Measurements from ENCODE around the gene PSMD7. TPM values are rescaled to one million over a fixed set of nuclear protein-coding genes. Genes with fewer than 3 reads are reported as not detected.

PSMD7 gene
- total RNA-seq: 10 to 100 TPM; 89.2 to 94.9 TPM
- polyA plus RNA-seq: 100 to 1,000 TPM; 114 to 119 (median 116) TPM
- total RNA-seq: 73.8 to 256 (median 121) reads per million in 6 experiments

- Mint-ChIP-seq H3K27ac (peak within 1 kb of the TSS; percentile 97 to 100 (median 98)), H3K9me3 (peaks cover 0 to 4% (median 0%) of the 10 kb centered on the region in 9 donors), H3K4me3 (peak within 1 kb of the TSS; percentile 86 to 99 (median 96)), H3K27me3 (no peaks in the 10 kb centered on the region), H3K36me3 (peaks cover 0 to 28% (median 4%) of the 10 kb centered on the region in 3 donors), H3K4me1 (peaks cover 18 to 38% (median 28%) of the 10 kb centered on the region in 4 donors)
- POLR2A ChIA-PET: interaction anchor here (0.9 to 2.0 kb wide), 4 partner anchors 9 to 370 kb away, joined by 3 to 7 read pairs (median 4); partner anchors contain the start of gene RFWD3
- peak; percentile 90 to 91 for ATAC-seq
- peak; percentile 79 to 93 (median 88) for DNase-seq
Observed at GRCh38 chr16:74296432-74297144, at the start of gene PSMD7. Gene PSMD7, plus strand, starts transcription at chr16:74296814. Its CDS starts 101 bp downstream, at chr16:74296915.

DNA sequence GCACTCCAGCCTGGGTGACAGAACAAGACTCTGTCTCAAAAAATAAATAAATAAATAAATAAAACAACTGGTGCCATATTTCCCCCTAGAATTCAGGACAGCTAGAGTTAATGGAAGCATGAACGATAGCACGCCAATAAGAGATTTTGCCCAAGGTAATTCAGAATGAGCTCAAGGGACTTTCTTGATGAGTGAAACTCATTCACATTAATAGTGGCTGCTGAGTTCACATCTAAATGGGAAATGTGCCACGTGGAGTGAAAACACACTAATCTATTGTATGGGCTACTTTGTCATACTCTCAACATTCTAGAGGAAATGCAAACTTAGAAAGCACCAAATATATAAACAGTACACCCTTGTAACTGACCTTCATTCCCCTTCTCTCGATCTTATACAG lies 47.4 kb upstream of the PSMD7 start:
- DNase-seq (no peak), ATAC-seq (no peak)
- H3K27me3 Mint-ChIP-seq: peaks cover 12 to 16% (median 14%) of the 10 kb centered on the region in 5 donors
- H3K27ac Mint-ChIP-seq: no peak overlapping the region
- no peaks in the 10 kb centered on the region for H3K36me3 Mint-ChIP-seq
- H3K4me3 Mint-ChIP-seq: no peak overlapping the region
- POLR2A ChIA-PET: no interaction called here
- H3K9me3 Mint-ChIP-seq: no peaks in the 10 kb centered on the region
- no peaks in the 10 kb centered on the region for H3K4me1 Mint-ChIP-seq

GRCh38 chr16:74249846-74250245 lies 46.8 kb upstream of the PSMD7 start:
- Mint-ChIP-seq H3K36me3 (no peaks in the 10 kb centered on the region), H3K27me3 (peaks cover 12 to 16% (median 14%) of the 10 kb centered on the region in 5 donors), H3K9me3 (no peaks in the 10 kb centered on the region), H3K4me3 (no peak overlapping the region), H3K27ac (no peak overlapping the region), H3K4me1 (no peaks in the 10 kb centered on the region)
- ATAC-seq (no peak), DNase-seq (no peak)
- POLR2A ChIA-PET: no interaction called here

- DNase-seq (no peak), ATAC-seq (no peak)
- Mint-ChIP-seq H3K4me3 (no peak overlapping the region), H3K36me3 (no peaks in the 10 kb centered on the region), H3K27me3 (peaks cover 11 to 19% (median 13%) of the 10 kb centered on the region in 5 donors), H3K4me1 (no peaks in the 10 kb centered on the region), H3K27ac (no peak overlapping the region), H3K9me3 (no peaks in the 10 kb centered on the region)
- POLR2A ChIA-PET: no interaction called here
Observed at GRCh38 chr16:74252329-74252728, 44.3 kb upstream of the PSMD7 start.

DNA sequence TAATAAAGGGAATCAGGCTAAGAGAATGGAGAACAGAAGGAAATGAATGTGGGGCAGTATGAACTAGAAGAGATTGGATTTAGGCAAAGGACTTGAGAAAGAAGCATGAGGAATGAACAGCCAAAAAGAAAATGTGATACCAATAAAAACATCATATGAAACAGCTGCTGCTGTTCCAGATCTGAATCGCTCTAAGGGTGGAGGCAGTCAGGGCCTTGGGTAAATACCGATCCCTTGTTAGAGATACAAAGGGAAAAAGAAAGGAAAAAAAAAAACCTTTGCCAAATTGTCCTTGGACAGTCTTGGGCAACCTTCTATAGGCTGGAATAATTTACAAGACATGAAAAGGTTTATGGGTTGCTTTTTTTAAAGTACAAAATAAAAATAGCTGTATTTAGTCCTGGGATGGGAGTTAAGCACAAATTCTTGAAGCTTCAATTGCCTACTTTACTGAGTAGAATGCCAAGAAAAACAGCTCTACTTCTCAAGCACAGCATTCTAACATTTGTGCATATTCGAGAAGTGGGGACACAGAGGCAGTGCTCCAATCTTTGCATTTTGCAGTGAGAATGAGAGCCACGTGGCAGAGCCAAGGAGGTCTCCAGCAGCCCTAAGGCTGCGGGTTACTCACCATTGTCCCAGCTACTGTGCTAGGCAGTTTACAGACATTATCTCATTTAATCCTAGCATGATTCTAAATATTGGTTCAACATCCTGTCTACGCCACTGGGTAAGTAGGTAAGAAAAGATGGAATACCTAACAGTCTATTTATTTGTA lies 43.3 kb upstream of the PSMD7 start:
- Mint-ChIP-seq H3K4me3 (no peak overlapping the region), H3K27ac (no peak overlapping the region), H3K27me3 (peaks cover 6 to 17% (median 9%) of the 10 kb centered on the region in 5 donors), H3K4me1 (no peaks in the 10 kb centered on the region), H3K36me3 (no peaks in the 10 kb centered on the region), H3K9me3 (no peaks in the 10 kb centered on the region)
- ATAC-seq: no peak
- DNase-seq: no peak
- POLR2A ChIA-PET: no interaction called here

DNA sequence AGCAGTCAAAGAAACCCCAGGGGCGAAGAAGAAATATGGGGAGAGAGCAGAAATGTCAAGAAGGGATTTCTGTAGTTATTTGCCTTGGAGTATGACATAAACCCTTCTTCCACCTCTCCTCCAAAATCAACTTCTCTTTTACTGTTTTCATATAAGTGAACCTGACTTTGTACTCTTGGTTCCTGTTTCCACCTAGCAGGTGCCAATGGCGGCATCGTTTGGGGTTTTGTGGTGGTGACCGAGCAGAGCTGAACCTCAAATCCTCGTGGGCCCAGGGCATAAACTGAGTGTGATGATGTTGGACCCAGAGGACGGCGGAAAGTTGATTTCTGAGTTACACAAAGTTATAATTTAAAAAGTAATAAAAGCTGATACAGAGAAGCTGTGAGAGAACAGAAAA lies 39.6 kb upstream of the PSMD7 start:
- no peaks in the 10 kb centered on the region for H3K36me3 Mint-ChIP-seq
- no peaks in the 10 kb centered on the region for H3K9me3 Mint-ChIP-seq

GRCh38 chr16:74261068-74261467 lies 35.5 kb upstream of the PSMD7 start:
- DNase-seq (no peak), ATAC-seq (no peak)
- no peaks in the 10 kb centered on the region for H3K36me3 Mint-ChIP-seq
- H3K4me3 Mint-ChIP-seq: no peak overlapping the region
- POLR2A ChIA-PET: no interaction called here
- no peak overlapping the region for H3K27ac Mint-ChIP-seq
- no peaks in the 10 kb centered on the region for H3K9me3 Mint-ChIP-seq
- H3K4me1 Mint-ChIP-seq: no peaks in the 10 kb centered on the region
- peaks cover 0 to 15% (median 3%) of the 10 kb centered on the region in 5 donors for H3K27me3 Mint-ChIP-seq

More for the DNA sequence above, 39.6 kb upstream of the PSMD7 start:
- H3K27me3 Mint-ChIP-seq: peaks cover 0 to 15% (median 5%) of the 10 kb centered on the region in 5 donors
- no peak overlapping the region for H3K4me3 Mint-ChIP-seq
- DNase-seq (no peak), ATAC-seq (no peak)
- POLR2A ChIA-PET: no interaction called here
- peak overlapping the region in 1 of 10 donors; percentile 27 for H3K27ac Mint-ChIP-seq
- H3K4me1 Mint-ChIP-seq: no peaks in the 10 kb centered on the region

DNA sequence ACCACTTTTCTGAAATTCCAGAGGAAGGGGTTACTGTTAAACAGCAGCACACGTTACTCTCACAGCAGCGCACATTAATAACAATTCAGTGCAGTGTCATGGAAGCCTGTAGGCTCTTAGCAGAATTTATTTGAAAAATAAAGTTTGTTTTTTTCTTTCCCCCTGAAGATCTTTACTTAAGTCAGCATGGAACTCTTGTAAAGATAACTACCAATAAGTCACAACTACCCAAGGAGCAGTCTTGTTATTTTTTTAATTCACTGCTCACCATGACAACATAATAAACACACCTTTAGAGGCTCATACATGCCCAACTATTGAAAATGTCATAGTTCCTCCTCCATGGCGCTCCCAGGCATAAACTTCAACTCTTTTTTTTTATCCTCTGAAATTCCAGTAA lies 31.8 kb upstream of the PSMD7 start:
- H3K4me1 Mint-ChIP-seq: no peaks in the 10 kb centered on the region
- H3K27me3 Mint-ChIP-seq: peaks cover 0 to 2% (median 0%) of the 10 kb centered on the region in 5 donors
- POLR2A ChIA-PET: no interaction called here
- no peaks in the 10 kb centered on the region for H3K9me3 Mint-ChIP-seq
- no peak for ATAC-seq
- no peak for DNase-seq
- H3K4me3 Mint-ChIP-seq: no peak overlapping the region
- H3K27ac Mint-ChIP-seq: no peak overlapping the region
- H3K36me3 Mint-ChIP-seq: peaks cover 0 to 5% (median 0%) of the 10 kb centered on the region in 3 donors

GRCh38 chr16:74268372-74268782 lies 28.2 kb upstream of the PSMD7 start:
- Mint-ChIP-seq H3K27ac (no peak overlapping the region), H3K4me1 (peaks cover 0 to 2% (median 0%) of the 10 kb centered on the region in 4 donors), H3K4me3 (no peak overlapping the region), H3K36me3 (peaks cover 0 to 14% (median 4%) of the 10 kb centered on the region in 3 donors), H3K9me3 (no peaks in the 10 kb centered on the region), H3K27me3 (peaks cover 1 to 21% (median 16%) of the 10 kb centered on the region in 5 donors)
- DNase-seq (no peak), ATAC-seq (no peak)
- POLR2A ChIA-PET: no interaction called here

DNA sequence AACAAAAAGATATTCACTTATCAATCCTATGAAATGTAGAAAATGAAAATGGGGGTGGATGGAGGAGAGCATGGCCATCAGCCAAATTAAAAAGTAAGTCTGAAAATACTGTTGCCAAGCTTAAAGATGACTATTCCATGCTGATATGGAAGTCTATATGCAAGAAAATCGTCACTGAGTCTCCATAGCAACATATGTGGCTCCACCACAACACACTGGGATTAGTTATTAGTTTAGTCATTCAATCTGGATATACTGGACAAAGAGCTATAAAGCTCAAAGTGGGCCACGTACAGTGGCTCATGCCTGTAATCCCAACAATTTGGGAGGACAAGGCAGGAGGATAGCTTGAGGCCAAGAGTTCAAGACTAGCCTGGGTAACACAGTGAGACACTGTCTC lies 24.7 kb upstream of the PSMD7 start:
- DNase-seq (no peak), ATAC-seq (no peak)
- H3K27me3 Mint-ChIP-seq: peaks cover 4 to 39% (median 22%) of the 10 kb centered on the region in 5 donors
- no peak overlapping the region for H3K27ac Mint-ChIP-seq
- peaks cover 0 to 2% (median 0%) of the 10 kb centered on the region in 4 donors for H3K4me1 Mint-ChIP-seq
- peaks cover 0 to 14% (median 6%) of the 10 kb centered on the region in 3 donors for H3K36me3 Mint-ChIP-seq
- POLR2A ChIA-PET: no interaction called here
- H3K4me3 Mint-ChIP-seq: no peak overlapping the region
- H3K9me3 Mint-ChIP-seq: no peaks in the 10 kb centered on the region

DNA sequence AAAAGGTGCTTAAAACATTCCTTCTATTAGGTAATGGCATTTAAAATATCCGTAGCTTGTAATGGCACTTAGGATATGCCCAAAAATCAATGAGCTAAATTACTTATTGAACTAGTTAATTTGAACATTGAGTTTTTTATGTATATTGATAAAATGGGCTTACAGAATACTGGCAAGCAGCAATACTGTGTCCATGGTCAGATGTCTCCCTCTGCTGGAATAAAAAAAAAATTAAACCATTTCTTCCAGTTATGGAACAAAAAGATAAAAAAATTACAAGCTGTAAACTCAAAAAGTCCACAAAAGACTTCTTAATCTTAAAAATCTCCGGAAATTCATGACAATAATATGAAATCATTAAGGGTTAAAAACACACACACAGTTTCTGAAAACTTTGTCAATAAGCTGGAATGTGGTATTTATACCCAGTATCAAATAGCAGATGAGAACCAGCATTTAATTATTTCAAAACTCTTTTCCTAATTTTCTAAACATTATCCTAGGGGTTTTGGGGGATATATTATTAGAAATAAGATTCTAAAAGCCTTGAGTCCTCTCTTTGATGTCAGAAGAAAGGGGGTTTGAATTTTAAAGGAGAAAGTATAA lies 21.5 kb upstream of the PSMD7 start:
- DNase-seq: no peak
- POLR2A ChIA-PET: no interaction called here
- Mint-ChIP-seq H3K36me3 (peaks cover 7 to 12% (median 10%) of the 10 kb centered on the region in 3 donors), H3K27me3 (peaks cover 4 to 42% (median 18%) of the 10 kb centered on the region in 5 donors), H3K4me3 (no peak overlapping the region), H3K9me3 (peaks cover 0 to 17% (median 7%) of the 10 kb centered on the region in 9 donors), H3K27ac (no peak overlapping the region), H3K4me1 (peaks cover 0 to 2% (median 0%) of the 10 kb centered on the region in 4 donors)
- no peak for ATAC-seq

DNA sequence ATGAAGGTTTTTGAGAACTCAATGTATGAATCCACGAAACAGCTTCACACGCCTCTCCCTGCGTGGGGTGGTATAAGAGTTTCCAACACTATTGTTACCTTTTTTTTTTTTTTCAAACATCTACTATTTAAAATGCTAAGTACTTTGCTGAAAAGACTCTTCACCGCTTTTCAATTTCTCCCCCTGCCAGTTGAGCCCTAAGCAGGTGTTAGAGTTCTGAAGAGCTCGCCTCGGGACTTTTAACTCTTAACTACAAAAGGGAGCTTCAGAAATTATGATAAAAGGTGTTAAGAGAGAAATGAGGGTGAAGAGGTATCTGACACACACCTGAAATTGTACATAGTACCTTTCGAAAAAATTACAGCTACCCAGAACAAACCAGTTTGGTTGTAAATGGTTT lies 20.9 kb upstream of the PSMD7 start:
- peaks cover 0 to 17% (median 7%) of the 10 kb centered on the region in 9 donors for H3K9me3 Mint-ChIP-seq
- no peak overlapping the region for H3K4me3 Mint-ChIP-seq
- no peak overlapping the region for H3K27ac Mint-ChIP-seq
- H3K36me3 Mint-ChIP-seq: peaks cover 7 to 10% (median 7%) of the 10 kb centered on the region in 3 donors
- H3K4me1 Mint-ChIP-seq: peaks cover 0 to 2% (median 0%) of the 10 kb centered on the region in 4 donors
- DNase-seq: no peak
- H3K27me3 Mint-ChIP-seq: peaks cover 4 to 41% (median 15%) of the 10 kb centered on the region in 5 donors
- no peak for ATAC-seq
- POLR2A ChIA-PET: no interaction called here

Measured in naive thymus-derived CD8-positive, alpha-beta T cell (primary cell).